Naive B cell (primary cell): Measurements from ENCODE around the gene MPZL2. TPM values are rescaled to one million over a fixed set of nuclear protein-coding genes. Genes with fewer than 3 reads are reported as not detected.
A peak's percentile ranks its signal among the peaks of the same experiment; 100 is the strongest.

ENCODE experiments used
- ATAC-seq, 2 donors: fragments of 150-1000 bp; cut with Tn5 transposase; 2 replicates each; pipeline ENCODE4 v1.10.0; 2021; ENCODE audit warnings: low read depth in 2 of 2, mild to moderate bottlenecking in 2 of 2, moderate library complexity in 2 of 2
- DNase-seq: peaks from one replicate; pipeline ENCODE4 v3.0.0; 2022
- H3K27ac Mint-ChIP-seq, 6 donors: one replicate each; pipeline ENCODE4 v1.8.0; 2020 to 2022; ENCODE audit warnings: mild to moderate bottlenecking in 6 of 6, mixed read lengths in 6 of 6, moderate library complexity in 5 of 6, inconsistent platforms in 2 of 6
- H3K27me3 Mint-ChIP-seq, 3 donors: one replicate each; pipeline ENCODE4 v1.8.0; 2021 to 2022; ENCODE audit warnings: mixed read lengths in 3 of 3, mild to moderate bottlenecking in 1 of 3
- H3K36me3 Mint-ChIP-seq, 2 donors: one replicate each; pipeline ENCODE4 v1.8.0; 2020 to 2022; ENCODE audit warnings: mixed read lengths in 2 of 2, inconsistent platforms in 1 of 2, mild to moderate bottlenecking in 1 of 2
- H3K4me1 Mint-ChIP-seq, 3 donors: one replicate each; pipeline ENCODE4 v1.8.0; 2020 to 2022; ENCODE audit warnings: mixed read lengths in 3 of 3, inconsistent platforms in 1 of 3, mild to moderate bottlenecking in 1 of 3, moderate library complexity in 1 of 3
- H3K4me3 Mint-ChIP-seq, 8 donors: one replicate each; pipeline ENCODE4 v1.8.0; 2020 to 2022; ENCODE audit warnings: mild to moderate bottlenecking in 8 of 8, mixed read lengths in 8 of 8, moderate library complexity in 8 of 8, inconsistent platforms in 2 of 8
- H3K9me3 Mint-ChIP-seq, 7 donors: one replicate each; pipeline ENCODE4 v1.8.0; 2020 to 2022; ENCODE audit warnings: mixed read lengths in 7 of 7, mild to moderate bottlenecking in 5 of 7, inconsistent platforms in 2 of 7, moderate library complexity in 1 of 7
- polyA plus RNA-seq, 6 donors: library from polyadenylated mRNA; unstranded; fragments of 300-500 nt; fragmentation: Illumina TruSeq; gene quantifications; one replicate each; pipeline ENCODE4 v1.2.3, GENCODE V29; 2021; ENCODE audit warnings: low read depth in 6 of 6

MPZL2 gene
- polyA plus RNA-seq, 6 donors from 2014 or later: not detected

DNA sequence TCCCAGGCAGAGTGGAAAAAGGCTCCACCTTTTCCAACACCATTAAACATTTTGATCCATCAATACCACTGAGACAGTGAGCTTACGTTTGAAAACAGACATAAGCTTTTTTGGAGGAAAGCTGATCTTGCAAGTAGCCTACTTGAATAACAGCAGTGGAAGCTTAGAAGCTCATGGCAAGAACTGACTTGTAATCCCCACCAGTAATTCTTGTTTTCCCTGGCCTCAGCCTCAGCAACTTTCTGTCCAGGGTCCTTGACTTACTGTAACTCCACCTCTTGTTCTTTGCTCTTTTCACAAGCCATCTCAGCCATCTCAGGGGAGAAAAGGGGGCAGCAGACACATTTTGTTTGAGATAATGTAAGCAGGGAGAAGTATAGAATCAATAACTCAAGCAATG is 12.3 kb upstream of the MPZL2 start:
- Mint-ChIP-seq H3K4me1 (peaks cover 5 to 10% (median 6%) of the 10 kb centered on the region in 3 donors), H3K36me3 (no peaks in the 10 kb centered on the region), H3K4me3 (no peak overlapping the region), H3K27me3 (peaks cover 34 to 46% (median 41%) of the 10 kb centered on the region in 3 donors), H3K9me3 (peaks cover 0 to 2% (median 0%) of the 10 kb centered on the region in 7 donors), H3K27ac (no peak overlapping the region)
- no peak for ATAC-seq
- no peak for DNase-seq

DNA sequence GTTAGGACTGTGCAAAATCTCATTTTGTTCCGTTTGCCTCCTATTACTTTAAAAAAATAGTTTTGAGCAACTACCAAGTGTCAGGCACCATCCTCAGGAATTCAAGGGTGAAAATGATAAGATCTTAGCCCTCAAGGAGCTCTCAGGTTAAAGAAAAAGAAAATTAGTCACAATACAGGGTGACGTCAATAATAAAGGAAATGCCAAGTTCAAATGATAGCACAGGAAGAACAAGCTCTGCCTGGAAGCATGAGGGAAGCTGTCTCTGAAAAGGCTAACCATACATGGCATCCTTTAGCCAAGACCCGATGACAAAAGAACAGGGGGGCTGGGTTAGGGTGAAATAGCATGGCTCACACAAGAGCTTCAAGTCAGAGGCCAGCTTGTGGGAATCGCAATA is 11.1 kb upstream of the MPZL2 start:
- no peak overlapping the region for H3K4me3 Mint-ChIP-seq
- no peaks in the 10 kb centered on the region for H3K36me3 Mint-ChIP-seq
- H3K9me3 Mint-ChIP-seq: peaks cover 0 to 2% (median 0%) of the 10 kb centered on the region in 7 donors
- ATAC-seq (no peak), DNase-seq (no peak)
- no peak overlapping the region for H3K27ac Mint-ChIP-seq
- H3K27me3 Mint-ChIP-seq: peaks cover 44 to 58% (median 49%) of the 10 kb centered on the region in 3 donors
- no peaks in the 10 kb centered on the region for H3K4me1 Mint-ChIP-seq

DNA sequence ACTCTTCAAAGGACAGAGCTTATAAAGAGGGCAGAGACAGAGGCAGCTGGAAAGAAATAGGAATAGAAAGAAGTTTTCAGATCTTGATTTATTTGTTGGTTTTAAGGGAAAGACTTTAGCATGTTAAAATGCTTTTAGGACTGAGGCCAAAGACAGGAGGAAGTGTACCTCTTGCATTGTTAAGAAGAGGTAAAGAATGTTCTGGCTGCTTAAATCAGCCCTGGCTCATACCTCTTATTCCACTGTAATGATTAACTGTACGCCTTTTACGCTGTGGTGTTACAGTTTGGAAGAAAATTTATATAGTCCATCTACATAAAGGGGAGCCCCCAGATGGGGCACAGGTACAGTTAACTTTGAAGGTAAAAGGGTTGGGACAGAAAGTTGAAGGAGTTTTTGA is 10.1 kb upstream of the MPZL2 start:
- H3K4me3 Mint-ChIP-seq: no peak overlapping the region
- DNase-seq: no peak
- peaks cover 53 to 68% (median 58%) of the 10 kb centered on the region in 3 donors for H3K27me3 Mint-ChIP-seq
- no peak for ATAC-seq
- peak overlapping the region in 1 of 6 donors; percentile 32 for H3K27ac Mint-ChIP-seq
- peaks cover 0 to 2% (median 0%) of the 10 kb centered on the region in 7 donors for H3K9me3 Mint-ChIP-seq
- no peaks in the 10 kb centered on the region for H3K4me1 Mint-ChIP-seq
- H3K36me3 Mint-ChIP-seq: no peaks in the 10 kb centered on the region

DNA sequence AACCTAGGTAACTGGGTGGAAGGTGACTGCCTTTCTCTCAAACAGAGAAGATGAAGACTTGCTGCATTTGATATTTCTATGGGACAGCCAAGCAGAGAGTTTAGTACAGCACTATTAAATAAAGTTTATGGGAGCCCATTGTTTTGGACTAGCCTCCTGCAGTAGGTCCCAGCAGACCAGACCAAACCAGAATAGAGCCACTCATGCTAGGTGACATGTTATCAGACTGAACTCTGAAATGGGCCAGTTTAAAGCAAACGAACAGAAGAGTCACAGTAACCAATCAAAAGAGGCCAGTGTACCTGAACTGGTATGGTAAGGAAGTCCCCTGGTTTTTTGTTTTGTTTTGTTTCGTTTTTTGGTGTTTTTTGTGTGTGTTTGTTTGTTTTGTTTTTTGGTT is 7.9 kb upstream of the MPZL2 start:
- DNase-seq (no peak), ATAC-seq (no peak)
- H3K9me3 Mint-ChIP-seq: peaks cover 0 to 2% (median 0%) of the 10 kb centered on the region in 7 donors
- H3K36me3 Mint-ChIP-seq: no peaks in the 10 kb centered on the region
- no peak overlapping the region for H3K4me3 Mint-ChIP-seq
- H3K4me1 Mint-ChIP-seq: no peaks in the 10 kb centered on the region
- peak overlapping the region in 1 of 6 donors; percentile 20 for H3K27ac Mint-ChIP-seq
- H3K27me3 Mint-ChIP-seq: peaks cover 48 to 75% (median 59%) of the 10 kb centered on the region in 3 donors

DNA sequence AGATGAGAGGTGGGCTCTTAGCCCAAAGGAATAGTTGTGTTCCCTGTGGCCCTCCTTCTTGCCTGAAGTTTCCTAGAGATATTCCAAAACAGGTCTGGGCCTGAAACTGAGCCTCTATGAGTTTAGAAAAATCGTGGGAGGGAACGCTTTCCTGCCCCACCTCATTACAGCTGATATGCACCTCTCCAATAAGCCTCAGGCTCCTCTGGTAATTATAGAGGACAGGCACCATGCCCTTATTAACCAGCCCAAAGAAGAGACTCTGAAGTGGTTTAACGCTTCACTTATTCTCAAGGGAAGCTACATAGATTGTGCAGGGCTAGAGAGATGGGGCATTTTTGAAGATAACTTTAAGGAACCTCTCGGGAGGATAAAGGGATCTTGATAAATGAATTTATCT is 3.4 kb upstream of the MPZL2 start:
- Mint-ChIP-seq H3K4me3 (no peak overlapping the region), H3K36me3 (no peaks in the 10 kb centered on the region), H3K27ac (peak overlapping the region in 1 of 6 donors; percentile 8), H3K9me3 (peaks cover 0 to 2% (median 0%) of the 10 kb centered on the region in 7 donors), H3K27me3 (peaks cover 61 to 74% (median 67%) of the 10 kb centered on the region in 3 donors), H3K4me1 (peaks cover 6 to 12% (median 9%) of the 10 kb centered on the region in 3 donors)
- peak; percentile 28 to 41 for ATAC-seq
- no peak for DNase-seq

DNA sequence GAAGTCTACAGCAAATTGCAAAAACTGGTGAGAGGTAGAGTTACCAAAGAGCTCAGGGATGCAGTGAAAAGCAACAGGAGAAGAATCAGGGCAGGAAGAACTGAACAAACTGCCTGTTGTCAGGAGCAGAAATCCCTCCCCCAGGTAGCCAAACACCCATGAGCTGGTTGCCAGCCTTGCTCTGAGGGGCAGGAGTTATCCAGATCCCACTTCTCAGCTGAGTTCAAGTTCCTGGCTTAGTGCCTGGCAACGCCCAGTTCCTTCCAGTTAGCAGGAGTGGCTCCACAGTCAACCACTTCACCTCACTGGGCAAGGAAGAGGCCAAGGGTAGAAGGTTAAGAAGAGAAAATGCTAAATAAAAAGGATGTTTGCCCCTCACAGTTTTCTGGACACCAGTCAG is 1.9 kb upstream of the MPZL2 start:
- Mint-ChIP-seq H3K27me3 (peaks cover 65 to 73% (median 72%) of the 10 kb centered on the region in 3 donors), H3K9me3 (no peaks in the 10 kb centered on the region), H3K27ac (no peak overlapping the region), H3K4me3 (no peak overlapping the region), H3K4me1 (peaks cover 6 to 12% (median 9%) of the 10 kb centered on the region in 3 donors), H3K36me3 (no peaks in the 10 kb centered on the region)
- DNase-seq (no peak), ATAC-seq (no peak)

DNA sequence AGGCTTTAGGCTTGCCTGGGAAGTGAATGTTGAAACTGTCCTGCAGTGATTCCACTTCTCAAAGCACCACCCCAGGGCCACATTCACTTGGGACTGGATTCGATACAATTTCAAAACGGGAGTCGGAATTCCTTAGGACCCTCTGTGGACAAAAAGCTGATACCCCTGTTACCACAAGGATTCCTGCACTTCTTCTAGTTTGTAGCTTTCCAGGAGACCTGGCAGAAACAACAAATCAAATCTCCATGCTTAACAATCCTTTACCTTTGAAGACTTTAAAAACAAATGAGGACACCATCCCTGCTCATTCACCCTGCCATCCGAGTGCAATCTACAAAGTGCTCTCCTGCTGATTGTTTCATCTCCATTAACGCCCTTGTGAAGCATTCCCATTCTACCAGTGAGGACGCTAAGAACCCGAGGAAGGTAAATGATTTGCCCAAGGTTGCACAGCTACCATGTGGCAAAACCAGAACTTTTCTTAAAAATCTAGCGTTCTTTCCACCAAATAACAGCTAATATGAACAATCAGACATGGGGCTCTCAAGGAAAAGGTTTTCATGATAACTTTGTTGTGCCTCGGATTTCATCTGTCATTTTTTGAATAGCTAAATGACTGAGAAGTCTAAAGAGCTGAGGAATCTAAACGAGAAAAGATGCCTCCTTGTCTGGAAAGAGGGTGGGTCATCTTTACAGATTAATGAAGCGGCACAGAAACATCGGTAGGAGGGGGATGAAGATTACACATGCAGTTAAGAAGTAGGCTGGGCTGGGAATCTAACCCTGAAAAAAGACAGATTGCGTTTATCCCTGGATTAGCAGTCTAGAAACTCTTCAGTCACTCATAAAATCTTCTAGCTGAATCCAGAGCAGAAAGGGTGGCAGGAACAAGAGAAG is 720 bp upstream of the MPZL2 start:
- peak overlapping the region in 4 of 8 donors; percentile 43 to 78 (median 60) for H3K4me3 Mint-ChIP-seq
- no peaks in the 10 kb centered on the region for H3K9me3 Mint-ChIP-seq
- ATAC-seq (no peak), DNase-seq (no peak)
- peaks cover 62 to 65% (median 62%) of the 10 kb centered on the region in 3 donors for H3K27me3 Mint-ChIP-seq
- H3K4me1 Mint-ChIP-seq: peaks cover 6 to 12% (median 9%) of the 10 kb centered on the region in 3 donors
- no peak overlapping the region for H3K27ac Mint-ChIP-seq
- H3K36me3 Mint-ChIP-seq: no peaks in the 10 kb centered on the region

DNA sequence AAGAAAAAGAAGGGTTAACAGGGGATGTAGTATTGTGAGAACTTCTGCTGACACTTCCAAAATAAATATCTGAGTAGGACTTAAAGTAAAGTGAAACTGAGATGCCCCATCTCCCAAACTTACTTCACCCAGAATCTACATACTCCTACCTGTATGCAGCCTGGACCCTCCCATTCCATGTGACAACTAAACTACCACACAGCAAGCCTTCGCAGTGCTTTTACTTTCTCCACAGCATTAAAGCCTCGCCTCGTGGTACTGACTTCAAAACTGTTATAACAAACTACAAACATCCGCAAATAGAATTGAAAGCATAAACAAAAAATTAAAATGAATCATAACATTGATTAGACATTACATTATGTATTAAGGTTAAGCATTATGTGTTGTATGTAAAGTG is 985 bp downstream of the MPZL2 start:
- no peaks in the 10 kb centered on the region for H3K36me3 Mint-ChIP-seq
- H3K9me3 Mint-ChIP-seq: peaks cover 0 to 10% (median 0%) of the 10 kb centered on the region in 7 donors
- H3K4me3 Mint-ChIP-seq: no peak overlapping the region
- peak overlapping the region in 1 of 6 donors; percentile 16 for H3K27ac Mint-ChIP-seq
- peaks cover 57 to 70% (median 69%) of the 10 kb centered on the region in 3 donors for H3K27me3 Mint-ChIP-seq
- no peak for DNase-seq
- H3K4me1 Mint-ChIP-seq: peaks cover 6 to 12% (median 9%) of the 10 kb centered on the region in 3 donors
- no peak for ATAC-seq

DNA sequence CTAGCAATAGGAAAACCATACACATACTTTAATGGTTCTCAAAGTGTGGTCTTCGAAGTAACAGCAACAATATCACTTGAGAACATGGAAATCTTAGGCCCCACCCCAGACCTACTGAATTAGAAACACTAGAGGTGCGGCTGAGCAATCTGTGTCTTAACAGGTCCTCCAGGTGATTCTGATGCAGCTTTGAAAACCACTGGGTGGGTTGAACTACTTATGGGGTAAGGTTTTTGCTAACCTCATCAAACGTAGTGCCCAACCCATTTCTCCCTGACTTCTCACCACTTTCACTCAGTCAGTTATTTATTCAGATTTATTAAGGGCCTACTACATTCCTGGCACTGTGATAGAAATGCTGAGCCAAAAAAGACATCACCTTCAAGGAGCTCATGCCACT is 3.7 kb downstream of the MPZL2 start:
- peaks cover 54 to 72% (median 65%) of the 10 kb centered on the region in 3 donors for H3K27me3 Mint-ChIP-seq
- H3K9me3 Mint-ChIP-seq: peaks cover 0 to 10% (median 0%) of the 10 kb centered on the region in 7 donors
- H3K4me3 Mint-ChIP-seq: no peak overlapping the region

DNA sequence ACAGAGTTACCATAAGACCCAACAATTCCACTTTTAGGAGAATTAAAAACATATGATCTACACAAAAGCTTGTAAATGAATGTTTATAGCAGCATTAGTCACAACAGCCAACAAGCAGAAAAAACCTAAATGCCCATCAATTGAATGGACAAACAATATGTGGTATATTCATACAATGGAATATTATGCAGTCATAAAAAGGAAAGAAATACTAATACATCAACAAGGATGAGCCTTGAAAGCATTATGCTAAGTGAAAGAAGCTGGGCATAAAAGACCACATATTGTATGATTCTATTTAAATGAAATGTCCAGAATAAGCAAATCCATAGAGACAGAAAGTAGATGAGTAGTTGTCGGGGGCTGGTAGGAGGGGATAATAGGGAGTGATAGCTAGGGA is 5.0 kb downstream of the MPZL2 start:
- ATAC-seq (no peak), DNase-seq (no peak)
- H3K36me3 Mint-ChIP-seq: no peaks in the 10 kb centered on the region
- H3K9me3 Mint-ChIP-seq: peaks cover 0 to 10% (median 0%) of the 10 kb centered on the region in 7 donors
- no peak overlapping the region for H3K27ac Mint-ChIP-seq
- no peak overlapping the region for H3K4me3 Mint-ChIP-seq
- H3K27me3 Mint-ChIP-seq: peaks cover 54 to 72% (median 65%) of the 10 kb centered on the region in 3 donors
- H3K4me1 Mint-ChIP-seq: peaks cover 3 to 8% (median 6%) of the 10 kb centered on the region in 3 donors

More for the DNA sequence above, 3.7 kb downstream of the MPZL2 start:
- H3K36me3 Mint-ChIP-seq: no peaks in the 10 kb centered on the region
- H3K27ac Mint-ChIP-seq: no peak overlapping the region
- DNase-seq (no peak), ATAC-seq (no peak)
- peaks cover 6 to 12% (median 9%) of the 10 kb centered on the region in 3 donors for H3K4me1 Mint-ChIP-seq

DNA sequence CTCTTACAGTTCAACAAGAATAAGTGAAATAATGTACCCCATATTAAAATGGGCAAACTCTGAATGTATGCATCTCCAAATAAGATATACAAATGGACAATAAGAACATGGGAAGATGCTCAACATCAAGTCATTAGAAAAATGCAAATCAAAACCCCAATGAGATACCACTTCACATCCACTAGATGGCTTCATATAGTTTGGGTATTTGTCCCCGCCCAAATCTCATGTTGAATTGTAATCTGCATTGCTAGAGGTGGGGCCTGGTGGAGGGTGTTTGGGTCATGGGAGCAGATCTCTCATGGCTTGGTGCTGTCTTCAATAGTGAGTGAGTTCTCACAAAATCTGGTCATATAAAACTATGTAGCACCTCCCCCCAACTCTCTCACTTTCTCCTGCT is 5.7 kb downstream of the MPZL2 start:
- no peaks in the 10 kb centered on the region for H3K36me3 Mint-ChIP-seq
- H3K4me3 Mint-ChIP-seq: no peak overlapping the region
- H3K9me3 Mint-ChIP-seq: peaks cover 0 to 10% (median 0%) of the 10 kb centered on the region in 7 donors
- peaks cover 0 to 1% (median 0%) of the 10 kb centered on the region in 3 donors for H3K4me1 Mint-ChIP-seq
- DNase-seq (no peak), ATAC-seq (peak in 1 of 2 donors; percentile 32)
- peaks cover 47 to 64% (median 58%) of the 10 kb centered on the region in 3 donors for H3K27me3 Mint-ChIP-seq
- H3K27ac Mint-ChIP-seq: no peak overlapping the region

DNA sequence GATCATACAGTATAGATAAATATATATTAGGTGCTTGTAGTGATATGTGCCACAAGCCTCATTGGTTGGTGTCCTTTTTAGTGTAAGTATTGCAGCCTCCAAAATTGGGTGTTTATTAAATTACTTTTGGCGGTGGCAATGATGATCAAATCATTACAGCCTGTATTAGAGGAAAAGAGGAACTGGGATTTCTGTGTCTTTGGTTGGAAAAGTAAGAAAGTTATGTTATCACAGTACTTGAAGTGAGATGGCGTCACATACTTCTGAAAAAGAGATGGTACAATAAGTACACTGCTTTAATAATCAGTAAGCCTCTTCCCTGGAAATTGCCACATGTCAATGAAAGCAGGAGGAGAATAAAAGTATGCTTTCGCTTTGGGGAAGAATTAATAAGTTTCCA is 11.4 kb downstream of the MPZL2 start:
- Mint-ChIP-seq H3K27ac (peak overlapping the region; percentile 98 to 100 (median 100)), H3K36me3 (peaks cover 2 to 9% of the 10 kb centered on the region in 2 donors), H3K4me3 (peak overlapping the region; percentile 98 to 99 (median 98)), H3K9me3 (peaks cover 0 to 6% (median 0%) of the 10 kb centered on the region in 7 donors), H3K27me3 (peaks cover 17 to 32% (median 26%) of the 10 kb centered on the region in 3 donors), H3K4me1 (peaks cover 10 to 15% (median 14%) of the 10 kb centered on the region in 3 donors)
- DNase-seq (no peak), ATAC-seq (peak in 1 of 2 donors; percentile 8)

DNA sequence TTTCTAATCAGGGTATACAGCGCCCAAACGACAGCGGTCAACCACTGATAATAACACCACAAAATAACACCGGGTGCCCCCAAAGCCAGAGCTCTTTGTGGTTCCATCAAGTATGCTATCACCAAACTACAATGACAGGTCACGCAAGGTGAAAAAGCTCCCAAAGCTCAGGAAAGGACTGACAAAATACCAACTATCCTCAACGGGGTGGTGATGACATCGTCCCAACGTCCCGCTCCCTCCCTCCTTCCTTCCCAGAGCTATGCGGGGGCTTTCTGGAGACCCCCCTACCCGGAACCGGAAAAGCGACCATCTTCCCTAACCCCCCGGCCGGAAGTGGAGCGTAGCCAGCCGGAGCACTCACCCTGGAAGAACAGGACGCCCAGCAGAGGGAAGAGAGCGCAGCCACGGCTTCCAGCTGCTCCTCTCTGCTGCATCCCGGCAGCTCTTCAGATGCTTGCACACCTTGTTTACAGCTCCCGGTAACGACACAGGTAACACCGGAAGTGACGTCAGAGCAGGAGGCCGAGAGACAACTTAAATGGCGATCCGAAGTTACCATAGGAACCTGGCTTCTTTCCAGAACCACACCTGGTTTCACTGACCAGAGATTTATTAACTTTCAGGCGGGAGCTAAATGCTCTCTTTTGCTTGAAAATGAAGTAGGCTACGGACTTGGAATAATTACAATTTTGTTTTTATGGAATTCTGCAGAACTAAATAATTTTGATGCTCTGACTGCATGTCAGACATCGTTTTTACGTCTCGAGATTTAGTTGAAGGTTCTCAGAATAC is 12.0 kb downstream of the MPZL2 start, which contains the start of gene MPZL3:
TSS of gene MPZL3 (minus strand) at position 508 of the 795 bp plus-strand sequence. CDS start at position 437, 71 bp downstream.
- H3K36me3 Mint-ChIP-seq: peaks cover 4 to 9% of the 10 kb centered on the region in 2 donors
- peak within 1 kb of the TSS; percentile 98 to 100 (median 100) for H3K27ac Mint-ChIP-seq
- peaks cover 17 to 32% (median 28%) of the 10 kb centered on the region in 3 donors for H3K27me3 Mint-ChIP-seq
- peak within 1 kb of the TSS; percentile 98 to 99 (median 98) for H3K4me3 Mint-ChIP-seq
- peaks cover 0 to 6% (median 0%) of the 10 kb centered on the region in 7 donors for H3K9me3 Mint-ChIP-seq
- ATAC-seq (peak; percentile 85), DNase-seq (peak; percentile 83)
- peaks cover 11 to 15% (median 14%) of the 10 kb centered on the region in 3 donors for H3K4me1 Mint-ChIP-seq
